ENCODE data around the gene USP53. TPM values are rescaled to one million over a fixed set of nuclear protein-coding genes. Genes with fewer than 3 reads are reported as not detected.
"Not testable (repeated sequence)": the region's sequence is repeated elsewhere in the genome, so short reads cannot be mapped to it uniquely, and the experiment has no call there.

USP53 gene
- total RNA-seq, 2 donors from 2014 or later = 51.5 to 62.9 TPM

GRCh38 chr4:119337010-119337409 lies 124.5 kb downstream of the USP53 start:
- Histone ChIP-seq H3K27me3 (no peaks in the 10 kb centered on the region), H3K27ac (no peak overlapping the region), H3K4me1 (no peaks in the 10 kb centered on the region), H3K9me3 (no peaks in the 10 kb centered on the region), H3K36me3 (no peaks in the 10 kb centered on the region), H3K4me3 (no peak overlapping the region)
- DNase-seq (ENCODE audit: low spot score) = no peak
- TF ChIP-seq, protein P1, sequence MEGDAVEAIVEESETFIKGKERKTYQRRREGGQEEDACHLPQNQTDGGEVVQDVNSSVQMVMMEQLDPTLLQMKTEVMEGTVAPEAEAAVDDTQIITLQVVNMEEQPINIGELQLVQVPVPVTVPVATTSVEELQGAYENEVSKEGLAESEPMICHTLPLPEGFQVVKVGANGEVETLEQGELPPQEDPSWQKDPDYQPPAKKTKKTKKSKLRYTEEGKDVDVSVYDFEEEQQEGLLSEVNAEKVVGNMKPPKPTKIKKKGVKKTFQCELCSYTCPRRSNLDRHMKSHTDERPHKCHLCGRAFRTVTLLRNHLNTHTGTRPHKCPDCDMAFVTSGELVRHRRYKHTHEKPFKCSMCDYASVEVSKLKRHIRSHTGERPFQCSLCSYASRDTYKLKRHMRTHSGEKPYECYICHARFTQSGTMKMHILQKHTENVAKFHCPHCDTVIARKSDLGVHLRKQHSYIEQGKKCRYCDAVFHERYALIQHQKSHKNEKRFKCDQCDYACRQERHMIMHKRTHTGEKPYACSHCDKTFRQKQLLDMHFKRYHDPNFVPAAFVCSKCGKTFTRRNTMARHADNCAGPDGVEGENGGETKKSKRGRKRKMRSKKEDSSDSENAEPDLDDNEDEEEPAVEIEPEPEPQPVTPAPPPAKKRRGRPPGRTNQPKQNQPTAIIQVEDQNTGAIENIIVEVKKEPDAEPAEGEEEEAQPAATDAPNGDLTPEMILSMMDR (IDR thresholded peaks at IDR 0.05) = no peak

DNA sequence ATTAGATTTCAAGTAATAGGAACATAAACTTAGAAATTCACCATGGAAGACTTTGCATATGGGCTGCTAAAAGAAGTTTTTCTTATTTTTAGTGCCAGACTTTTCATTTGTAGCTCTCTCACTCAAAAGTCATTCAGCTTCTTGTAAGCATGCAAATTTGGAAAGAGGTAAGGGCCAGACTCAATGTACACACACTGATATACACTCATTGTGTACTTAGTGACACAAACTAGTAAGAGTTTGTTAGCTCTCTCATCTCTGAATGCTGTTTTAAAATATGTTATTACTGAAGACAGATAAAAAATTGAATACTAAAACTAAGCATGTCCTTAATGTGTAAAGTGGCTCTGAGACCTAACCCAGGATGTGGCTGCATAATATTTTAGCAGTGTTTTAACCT lies 127.4 kb downstream of the USP53 start:
- DNase-seq (ENCODE audit: low spot score); H3K4me1 ChIP-seq; H3K36me3 ChIP-seq; H3K9me3 ChIP-seq; H3K4me3 ChIP-seq; H3K27ac ChIP-seq; H3K27me3 ChIP-seq: not testable (repeated sequence)

DNA sequence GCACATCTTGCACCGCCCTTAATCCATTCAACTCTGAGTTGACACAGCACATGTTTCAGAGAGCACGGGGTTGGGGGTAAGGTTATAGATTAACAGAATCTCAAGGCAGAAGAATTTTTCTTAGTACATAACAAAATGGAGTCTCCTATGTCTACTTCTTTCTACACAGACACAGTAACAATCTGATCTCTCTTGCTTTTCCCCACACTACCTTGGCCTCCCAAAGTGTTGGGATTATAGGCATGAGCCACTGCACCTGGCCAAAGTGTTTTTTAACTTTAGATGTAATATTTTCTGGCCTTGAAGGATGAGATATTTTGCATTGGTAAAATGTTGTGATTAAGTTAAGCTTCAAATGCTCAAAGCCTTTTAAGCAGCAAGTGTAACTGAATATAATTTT lies 130.8 kb downstream of the USP53 start:
- not testable (repeated sequence) for H3K27ac ChIP-seq; H3K27me3 ChIP-seq; H3K9me3 ChIP-seq; DNase-seq (ENCODE audit: low spot score); H3K4me3 ChIP-seq; H3K4me1 ChIP-seq; H3K36me3 ChIP-seq

Other genes with a start within 250 kb of the USP53 start
- 100 to 1,000 TPM; 678 to 770 TPM for gene MYOZ2, start 76.9 kb upstream of the USP53 start, total RNA-seq
- gene FABP2, start 109.4 kb downstream of the USP53 start, total RNA-seq = under 1 TPM in 1 of 2 donors, not detected in 1; 0.48 TPM